SIG-M5 treated with dmso at 0.1 percent for 504 hours (cell line): ENCODE data around the gene KLRC2.
"Not testable (repeated sequence)": the region's sequence is repeated elsewhere in the genome, so short reads cannot be mapped to it uniquely, and the experiment has no call there.

ENCODE experiments used
- DNase-seq: peaks from one replicate; lab custom pipeline; 2025; ENCODE audit not compliant: unreplicated experiment; lab: John Stamatoyannopoulos, UW

KLRC2 gene

DNA sequence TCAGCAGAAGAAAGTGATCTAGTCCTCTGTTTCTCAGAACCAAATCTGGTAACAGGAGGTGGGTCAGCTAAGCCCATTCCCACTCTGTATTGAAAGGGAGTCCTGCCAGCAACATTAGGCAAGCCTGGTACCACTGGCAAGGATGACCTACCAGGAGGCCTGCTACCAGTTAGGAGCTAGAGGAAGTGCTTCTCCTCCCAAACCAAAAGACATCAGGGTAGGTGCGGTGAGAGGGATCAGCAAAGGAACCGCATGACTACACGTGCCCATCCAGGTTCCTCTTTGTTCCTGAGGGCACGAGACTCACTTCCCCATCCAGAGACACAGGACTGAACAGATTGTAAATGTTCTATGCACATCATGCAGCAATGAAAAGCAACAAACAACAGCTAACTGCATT lies 29.1 kb downstream of the KLRC2 start:
- peak; percentile 81 for DNase-seq

- DNase-seq: no peak
Measured at GRCh38 chr12:10405294-10405693, 30.5 kb downstream of the KLRC2 start.

- no peak for DNase-seq
Measured at GRCh38 chr12:10404798-10405197, 31.0 kb downstream of the KLRC2 start.

GRCh38 chr12:10400829-10401228 lies 35.0 kb downstream of the KLRC2 start:
- DNase-seq: no peak

- DNase-seq: no peak
Measured at GRCh38 chr12:10398168-10398567, 37.6 kb downstream of the KLRC2 start.

- DNase-seq: no peak
Measured at GRCh38 chr12:10397296-10397695, 38.5 kb downstream of the KLRC2 start.

GRCh38 chr12:10396176-10396575 lies 39.6 kb downstream of the KLRC2 start:
- not testable (repeated sequence) for DNase-seq

DNA sequence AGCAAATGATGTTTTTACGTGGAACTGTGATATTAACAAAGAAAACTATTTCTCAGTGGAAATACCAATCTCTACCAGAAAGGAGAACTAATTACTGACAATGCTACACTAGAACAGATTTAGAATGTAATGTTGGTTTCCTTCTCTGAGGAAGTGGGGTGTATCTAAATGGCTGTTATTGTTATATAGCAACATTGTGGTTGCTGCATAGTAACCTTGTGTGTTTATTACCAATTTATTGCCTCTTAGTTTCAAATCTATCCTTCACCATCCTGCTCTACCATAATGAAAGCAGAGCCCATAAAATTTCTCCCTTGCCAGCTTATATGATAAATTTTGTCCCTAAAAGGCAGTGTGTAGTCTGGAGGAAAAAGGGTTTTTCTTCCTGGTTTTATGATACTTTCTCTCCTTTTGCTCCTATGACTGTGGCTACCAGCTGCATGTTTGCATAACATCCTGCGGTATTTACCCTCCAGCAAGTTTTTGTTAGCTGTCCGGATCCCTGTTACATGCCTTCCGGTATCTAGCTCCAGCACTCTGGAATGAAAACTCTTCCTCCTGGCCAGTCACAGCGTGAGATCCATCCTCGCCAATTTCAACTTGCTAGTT lies 40.3 kb downstream of the KLRC2 start:
- peak; percentile 97 for DNase-seq

DNA sequence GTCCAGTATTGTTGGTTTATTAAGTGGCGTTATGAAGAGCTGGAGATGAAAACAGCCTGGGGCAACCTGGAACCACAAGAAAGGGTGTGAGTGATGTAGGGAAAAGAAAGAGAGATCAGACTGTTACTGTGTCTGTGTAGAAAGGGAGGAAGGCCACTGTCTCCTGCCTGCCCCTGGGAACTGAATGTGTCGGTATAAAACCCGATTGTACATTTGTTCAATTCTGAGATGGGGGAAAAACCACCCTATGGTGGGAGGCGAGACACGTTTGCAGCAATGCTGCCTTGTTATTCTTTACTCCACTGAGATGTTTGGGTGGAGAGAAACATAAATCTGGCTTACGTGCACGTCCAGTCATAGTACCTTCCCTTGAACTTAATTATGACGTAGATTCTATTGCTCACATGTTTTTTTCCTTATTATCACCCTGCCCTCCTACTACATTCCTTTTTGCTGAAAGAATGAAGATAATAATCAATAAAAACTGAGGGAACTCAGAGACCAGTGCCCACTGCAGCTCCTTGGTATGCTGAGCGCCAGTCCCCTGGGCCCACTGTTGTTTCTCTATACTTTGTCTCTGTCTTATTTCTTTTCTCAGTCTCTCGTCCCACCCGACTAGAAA lies 41.2 kb downstream of the KLRC2 start:
- not testable (repeated sequence) for DNase-seq

DNA sequence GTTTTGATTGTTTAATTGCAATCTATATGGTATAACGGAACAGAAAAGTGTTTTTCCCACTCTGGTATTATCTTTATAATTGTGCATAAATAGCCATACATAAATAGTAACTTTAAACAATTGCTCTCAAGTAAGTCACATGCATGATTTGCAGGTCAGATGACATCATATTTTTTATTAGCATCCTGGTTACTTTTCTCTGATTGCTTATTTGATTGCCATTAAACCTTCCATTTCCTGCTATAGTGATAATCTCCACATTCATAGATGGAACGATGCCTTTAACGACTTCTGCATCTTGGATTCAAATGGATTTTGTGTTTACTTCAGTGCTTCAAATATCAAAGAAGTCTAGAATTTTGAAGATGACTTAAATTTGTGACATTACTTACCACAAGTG lies 42.5 kb downstream of the KLRC2 start:
- no peak for DNase-seq

DNA sequence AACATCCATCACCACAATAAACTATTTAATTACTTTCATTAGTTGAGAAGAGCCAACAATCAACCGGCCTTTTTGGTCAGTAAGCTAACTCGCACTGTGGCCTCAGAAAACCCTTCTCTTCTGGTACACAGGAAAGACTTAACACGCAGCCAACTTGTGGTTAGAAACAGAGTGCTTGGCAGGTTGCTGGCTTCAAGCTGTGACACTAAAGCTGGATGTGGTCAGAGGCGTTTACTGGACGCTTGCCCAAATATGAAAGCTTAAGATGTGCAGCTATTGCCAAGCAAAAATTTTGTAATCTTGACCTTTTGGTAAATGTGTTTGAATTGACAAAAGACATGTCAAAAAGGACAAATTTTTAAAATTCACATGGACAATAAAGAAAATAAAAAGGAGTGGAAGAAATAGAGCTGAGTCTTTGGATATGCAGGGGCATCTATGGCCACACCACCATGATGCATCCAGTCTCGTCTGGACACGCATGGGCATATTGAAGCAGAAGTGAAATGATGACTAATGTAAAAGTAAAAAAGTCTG lies 43.3 kb downstream of the KLRC2 start:
- peak; percentile 85 for DNase-seq

- DNase-seq: not testable (repeated sequence)
Measured at GRCh38 chr12:10390991-10391390, 44.8 kb downstream of the KLRC2 start.

DNA sequence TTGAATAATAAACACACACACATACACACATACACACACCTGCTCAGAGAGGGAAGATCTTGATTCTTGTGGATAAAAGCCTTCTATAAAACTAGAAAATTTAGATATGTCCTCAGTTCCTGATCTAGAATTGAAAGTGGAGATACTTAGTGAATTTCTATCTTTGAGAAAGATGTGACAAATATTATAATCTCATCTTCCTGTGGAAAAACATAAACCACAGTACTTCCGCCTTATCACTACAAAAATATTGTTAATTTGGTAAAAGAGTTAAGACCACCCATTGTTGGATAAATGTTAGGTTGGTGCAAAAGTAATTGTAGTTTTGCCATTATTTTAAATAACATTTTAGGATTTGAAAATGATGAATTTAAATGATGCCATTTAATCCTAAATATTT lies 45.9 kb downstream of the KLRC2 start, which contains the start of gene KLRK1:
TSS of gene KLRK1 (minus strand) at position 138 of the 400 bp plus-strand sequence. CDS start 1,231 bp downstream, outside the sequence.
- DNase-seq: no peak

- no peak for DNase-seq
Measured at GRCh38 chr12:10388624-10389413, 47.0 kb downstream of the KLRC2 start.

GRCh38 chr12:10387498-10387897 lies 48.3 kb downstream of the KLRC2 start:
- DNase-seq: not testable (repeated sequence)

DNA sequence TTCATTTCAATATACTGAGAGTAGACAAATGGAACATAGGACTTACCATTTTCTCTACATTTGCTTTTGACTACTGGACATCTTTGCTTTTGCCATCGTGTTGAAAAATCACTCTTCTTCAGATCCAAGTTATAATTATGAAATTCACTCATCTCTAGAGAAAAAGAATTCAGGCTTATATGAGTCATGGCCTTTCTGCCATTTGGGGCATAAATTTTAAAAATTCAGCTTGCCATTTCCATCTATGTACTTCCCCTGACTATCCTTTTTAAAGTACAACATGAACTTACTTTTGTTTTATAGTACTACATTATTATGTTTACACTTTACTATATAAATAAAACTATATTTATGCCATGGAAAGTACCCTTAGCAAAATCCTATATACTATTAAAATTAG lies 49.0 kb downstream of the KLRC2 start:
- no peak for DNase-seq

GRCh38 chr12:10385166-10385613 lies 50.6 kb downstream of the KLRC2 start:
- no peak for DNase-seq

DNA sequence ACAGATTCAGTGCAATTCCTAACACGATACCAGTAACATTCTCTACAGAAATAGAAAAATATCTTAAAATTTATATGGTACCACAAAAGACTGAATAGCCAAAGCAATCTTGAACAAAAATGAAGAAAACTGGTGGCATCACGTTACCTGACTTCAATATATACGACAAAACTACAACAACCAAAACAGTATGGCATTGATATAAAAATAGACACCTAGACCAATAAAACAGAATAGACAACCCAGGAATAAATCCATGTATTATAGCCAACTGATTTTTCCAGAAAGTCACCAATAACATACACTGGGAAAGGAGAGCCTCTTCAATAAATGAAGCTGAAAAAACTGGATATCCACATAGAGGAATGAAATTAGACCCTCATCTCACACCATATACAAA lies 51.6 kb downstream of the KLRC2 start:
- DNase-seq: no peak

DNA sequence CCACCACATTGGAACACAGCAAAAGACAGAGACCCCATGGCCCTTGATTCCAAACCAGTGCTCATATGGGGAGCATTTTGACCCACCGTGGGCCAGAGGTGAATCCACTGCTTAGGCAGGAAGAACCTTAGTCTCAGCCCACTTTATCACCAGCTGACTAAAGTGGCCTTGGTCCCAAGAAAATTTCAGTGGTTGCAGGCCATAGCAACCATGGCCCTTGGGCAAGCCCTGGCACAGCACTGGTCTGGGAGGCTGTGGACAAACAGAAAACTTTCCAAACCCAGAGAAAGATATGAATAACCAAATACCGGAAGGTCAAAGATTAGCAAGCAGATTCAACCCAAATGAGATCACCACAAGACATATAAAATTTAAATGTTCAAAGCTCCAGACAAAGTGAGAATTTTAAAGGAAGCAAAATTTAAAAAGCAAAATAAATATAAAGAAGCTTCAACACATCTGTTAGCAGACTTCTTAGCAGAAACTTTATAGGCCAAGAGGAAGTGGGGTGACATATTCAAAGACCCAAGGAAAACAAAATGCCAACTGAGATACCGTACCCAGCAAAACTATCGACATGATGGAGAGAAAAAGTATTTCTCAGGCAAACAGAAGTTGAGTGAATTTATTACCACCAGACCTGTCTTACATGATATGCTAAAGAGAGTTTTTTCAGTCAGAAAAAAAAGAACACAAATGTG lies 53.7 kb downstream of the KLRC2 start:
- DNase-seq: no peak
